ENCODE data around the gene FCMR. TPM values are rescaled to one million over a fixed set of nuclear protein-coding genes. Genes with fewer than 3 reads are reported as not detected.

The FCMR gene
- total and polyA plus RNA-seq, 9 donors: 0.38 to 8.4 (median 2.4) TPM

DNA sequence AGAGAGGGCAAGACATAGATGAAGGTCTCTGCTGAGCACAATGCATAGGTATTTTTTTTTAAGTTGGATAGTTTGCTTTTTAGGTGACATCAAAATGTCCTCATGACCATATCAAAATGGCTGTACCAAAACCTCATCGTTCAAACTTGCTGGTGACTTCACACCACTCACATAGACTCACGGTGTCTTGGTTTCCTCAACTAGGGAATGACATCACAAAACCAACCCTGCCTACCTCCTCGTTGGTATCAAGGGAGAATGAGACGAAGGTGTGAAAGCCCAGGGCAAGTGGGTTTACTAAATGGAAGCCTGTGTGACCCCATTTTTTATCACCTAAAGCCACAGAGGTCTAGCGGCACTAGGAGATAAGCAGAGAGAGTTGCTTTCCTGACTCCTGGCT, 23.0 kb upstream of the FCMR start:
- 62 to 70% (median 68%) methylated on average over 5 of the region's 5 CpGs for WGBS, 3 donors
- no peak overlapping the region for H3K4me3 ChIP-seq
- intact Hi-C loops (cut with DNase I): no loop called here

DNA sequence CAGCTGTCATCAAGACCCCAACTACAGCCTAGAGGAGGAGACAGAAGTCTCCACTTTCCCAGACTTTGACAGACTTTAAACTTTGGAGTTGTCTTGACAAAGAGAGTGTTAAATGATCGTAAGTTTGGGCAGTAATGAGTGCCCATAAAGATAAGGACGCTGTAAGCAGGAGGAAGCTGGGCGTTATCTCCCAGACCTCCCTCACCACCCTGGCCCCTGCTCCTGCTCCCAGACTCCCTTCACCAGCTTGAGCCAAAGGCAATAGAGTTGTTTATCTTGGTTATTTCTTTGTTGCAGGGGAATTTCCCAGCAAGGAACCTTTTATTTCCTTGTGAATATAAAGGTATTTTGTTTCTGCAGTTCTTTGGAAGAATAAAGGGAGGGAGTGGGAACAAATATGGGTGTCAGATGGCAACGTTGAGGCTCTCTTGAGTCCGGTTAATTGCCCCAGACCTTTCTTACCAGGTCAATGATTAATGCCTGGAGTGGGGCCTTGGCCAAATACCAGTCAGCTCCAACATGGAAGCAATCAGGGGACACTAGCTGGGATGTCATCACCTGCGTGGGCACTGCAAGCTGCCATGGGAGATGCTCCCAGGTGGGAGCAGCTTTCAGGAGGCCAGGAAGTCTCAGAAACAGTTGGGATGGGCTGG, 20.2 kb upstream of the FCMR start:
- Histone ChIP-seq H3K9me3 (no peaks in the 10 kb centered on the region), H3K27ac (no peak overlapping the region)
- intact Hi-C loops (cut with DNase I): no loop called here

More for the DNA sequence above, 23.0 kb upstream of the FCMR start:
- no peaks in the 10 kb centered on the region for H3K27me3 ChIP-seq
- no peaks in the 10 kb centered on the region for H3K36me3 ChIP-seq
- no peak for DNase-seq
- H3K4me1 ChIP-seq (ENCODE audit: insufficient read depth): no peaks in the 10 kb centered on the region
- no peak for TF ChIP-seq EP300 (IDR thresholded peaks at IDR 0.05)
- TF ChIP-seq, protein P1, sequence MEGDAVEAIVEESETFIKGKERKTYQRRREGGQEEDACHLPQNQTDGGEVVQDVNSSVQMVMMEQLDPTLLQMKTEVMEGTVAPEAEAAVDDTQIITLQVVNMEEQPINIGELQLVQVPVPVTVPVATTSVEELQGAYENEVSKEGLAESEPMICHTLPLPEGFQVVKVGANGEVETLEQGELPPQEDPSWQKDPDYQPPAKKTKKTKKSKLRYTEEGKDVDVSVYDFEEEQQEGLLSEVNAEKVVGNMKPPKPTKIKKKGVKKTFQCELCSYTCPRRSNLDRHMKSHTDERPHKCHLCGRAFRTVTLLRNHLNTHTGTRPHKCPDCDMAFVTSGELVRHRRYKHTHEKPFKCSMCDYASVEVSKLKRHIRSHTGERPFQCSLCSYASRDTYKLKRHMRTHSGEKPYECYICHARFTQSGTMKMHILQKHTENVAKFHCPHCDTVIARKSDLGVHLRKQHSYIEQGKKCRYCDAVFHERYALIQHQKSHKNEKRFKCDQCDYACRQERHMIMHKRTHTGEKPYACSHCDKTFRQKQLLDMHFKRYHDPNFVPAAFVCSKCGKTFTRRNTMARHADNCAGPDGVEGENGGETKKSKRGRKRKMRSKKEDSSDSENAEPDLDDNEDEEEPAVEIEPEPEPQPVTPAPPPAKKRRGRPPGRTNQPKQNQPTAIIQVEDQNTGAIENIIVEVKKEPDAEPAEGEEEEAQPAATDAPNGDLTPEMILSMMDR (IDR thresholded peaks at IDR 0.05): no peak
- TF ChIP-seq POLR2A (IDR thresholded peaks at IDR 0.05): no peak
- no peaks in the 10 kb centered on the region for H3K9me3 ChIP-seq
- H3K27ac ChIP-seq: no peak overlapping the region

DNA sequence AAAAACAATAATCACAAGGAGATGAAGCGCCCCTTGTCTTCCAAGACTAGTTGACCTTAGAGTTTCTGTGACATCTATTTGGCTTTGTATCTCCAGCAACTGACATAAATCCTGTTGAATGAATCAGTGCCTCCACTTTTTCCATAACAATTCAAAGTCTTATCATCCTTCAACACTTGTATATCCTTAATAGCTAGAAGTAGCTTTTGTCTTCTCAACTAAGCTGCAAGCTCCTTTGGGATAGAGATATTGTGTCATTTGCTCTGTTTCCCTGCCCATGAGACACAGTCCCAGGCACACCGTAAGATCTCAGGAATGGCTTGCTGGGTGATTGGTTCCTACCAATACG, 18.8 kb upstream of the FCMR start:
- WGBS, 3 donors: 84 to 93% (median 91%) methylated on average over 3 of the region's 3 CpGs
- H3K9me3 ChIP-seq: no peaks in the 10 kb centered on the region
- DNase-seq: no peak
- no peaks in the 10 kb centered on the region for H3K27me3 ChIP-seq
- TF ChIP-seq, protein P1 (IDR thresholded peaks at IDR 0.05): no peak
- no peak for TF ChIP-seq POLR2A (IDR thresholded peaks at IDR 0.05)
- TF ChIP-seq EP300 (IDR thresholded peaks at IDR 0.05): no peak
- no peaks in the 10 kb centered on the region for H3K4me1 ChIP-seq (ENCODE audit: insufficient read depth)
- H3K36me3 ChIP-seq: no peaks in the 10 kb centered on the region
- no peak overlapping the region for H3K27ac ChIP-seq
- intact Hi-C loops (cut with DNase I): no loop called here
- H3K4me3 ChIP-seq: no peak overlapping the region

More for the DNA sequence above, 20.2 kb upstream of the FCMR start:
- TF ChIP-seq, protein P1 (IDR thresholded peaks at IDR 0.05): no peak
- TF ChIP-seq POLR2A (IDR thresholded peaks at IDR 0.05) (no peak), EP300 (IDR thresholded peaks at IDR 0.05) (no peak)
- DNase-seq: no peak
- H3K27me3 ChIP-seq: no peaks in the 10 kb centered on the region
- 25 to 28% (median 26%) methylated on average over 6 of the region's 6 CpGs for WGBS, 3 donors
- no peak overlapping the region for H3K4me3 ChIP-seq
- no peaks in the 10 kb centered on the region for H3K4me1 ChIP-seq (ENCODE audit: insufficient read depth)
- H3K36me3 ChIP-seq: no peaks in the 10 kb centered on the region

DNA sequence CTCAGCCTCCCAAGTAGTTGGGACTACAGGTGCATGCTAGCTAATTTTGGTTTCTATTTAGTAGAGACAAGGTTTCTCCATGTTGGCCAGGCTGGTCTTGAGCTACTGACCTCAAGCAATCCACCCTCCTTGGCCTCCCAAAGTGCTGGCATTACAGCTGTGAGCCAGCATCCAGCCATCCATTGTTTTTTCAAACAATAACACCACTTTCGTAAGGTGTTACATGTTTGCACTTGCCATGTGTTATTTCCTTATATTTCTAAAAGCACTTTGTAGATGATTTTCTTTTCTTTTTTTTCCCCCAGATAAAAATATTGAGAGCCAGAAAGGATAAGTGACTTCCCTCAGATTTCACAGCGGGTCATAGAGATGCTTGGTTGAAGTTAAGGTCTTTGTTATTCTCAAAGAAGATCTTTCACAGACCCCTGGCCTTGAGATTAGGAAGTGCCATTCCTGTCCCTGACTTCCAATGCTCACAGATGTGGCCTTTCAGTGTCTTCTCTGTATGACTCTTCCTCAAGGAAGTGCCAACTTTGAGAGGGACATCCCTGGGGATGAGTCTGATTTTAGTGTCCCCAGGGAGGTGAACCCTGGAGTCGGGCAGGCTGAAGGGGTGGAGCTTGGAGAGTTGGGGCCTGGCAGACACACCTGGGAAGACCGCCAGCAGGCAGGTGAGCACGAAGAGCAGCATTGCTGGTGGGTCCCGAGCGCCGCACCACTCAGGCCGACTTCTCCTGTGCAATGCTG, 18.3 kb upstream of the FCMR start:
- TF ChIP-seq EP300 (IDR thresholded peaks at IDR 0.05) (no peak), POLR2A (IDR thresholded peaks at IDR 0.05) (no peak)
- TF ChIP-seq, protein P1 (IDR thresholded peaks at IDR 0.05): no peak
- 81 to 83% (median 82%) methylated on average over 9 of the region's 9 CpGs for WGBS, 3 donors
- H3K36me3 ChIP-seq: no peaks in the 10 kb centered on the region
- H3K27ac ChIP-seq: no peak overlapping the region
- H3K27me3 ChIP-seq: no peaks in the 10 kb centered on the region
- H3K4me3 ChIP-seq: no peak overlapping the region
- no peak for DNase-seq
- no peaks in the 10 kb centered on the region for H3K9me3 ChIP-seq
- intact Hi-C loops (cut with DNase I): no loop called here
- no peaks in the 10 kb centered on the region for H3K4me1 ChIP-seq (ENCODE audit: insufficient read depth)

Data from ovary (tissue), 9 donors.